Measurements from ENCODE around the gene FAM13A.

FAM13A gene

GRCh38 chr4:89056953-89057398 lies at the start of gene FAM13A:
TSS of gene FAM13A (minus strand) at chr4:89057185. CDS start at chr4:89056964, 221 bp downstream.
- TF ChIP-seq, protein P1, sequence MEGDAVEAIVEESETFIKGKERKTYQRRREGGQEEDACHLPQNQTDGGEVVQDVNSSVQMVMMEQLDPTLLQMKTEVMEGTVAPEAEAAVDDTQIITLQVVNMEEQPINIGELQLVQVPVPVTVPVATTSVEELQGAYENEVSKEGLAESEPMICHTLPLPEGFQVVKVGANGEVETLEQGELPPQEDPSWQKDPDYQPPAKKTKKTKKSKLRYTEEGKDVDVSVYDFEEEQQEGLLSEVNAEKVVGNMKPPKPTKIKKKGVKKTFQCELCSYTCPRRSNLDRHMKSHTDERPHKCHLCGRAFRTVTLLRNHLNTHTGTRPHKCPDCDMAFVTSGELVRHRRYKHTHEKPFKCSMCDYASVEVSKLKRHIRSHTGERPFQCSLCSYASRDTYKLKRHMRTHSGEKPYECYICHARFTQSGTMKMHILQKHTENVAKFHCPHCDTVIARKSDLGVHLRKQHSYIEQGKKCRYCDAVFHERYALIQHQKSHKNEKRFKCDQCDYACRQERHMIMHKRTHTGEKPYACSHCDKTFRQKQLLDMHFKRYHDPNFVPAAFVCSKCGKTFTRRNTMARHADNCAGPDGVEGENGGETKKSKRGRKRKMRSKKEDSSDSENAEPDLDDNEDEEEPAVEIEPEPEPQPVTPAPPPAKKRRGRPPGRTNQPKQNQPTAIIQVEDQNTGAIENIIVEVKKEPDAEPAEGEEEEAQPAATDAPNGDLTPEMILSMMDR (conservative IDR thresholded peaks at IDR 0.05): no peak
- H3K27ac ChIP-seq: peak within 1 kb of the TSS; percentile 88

DNA sequence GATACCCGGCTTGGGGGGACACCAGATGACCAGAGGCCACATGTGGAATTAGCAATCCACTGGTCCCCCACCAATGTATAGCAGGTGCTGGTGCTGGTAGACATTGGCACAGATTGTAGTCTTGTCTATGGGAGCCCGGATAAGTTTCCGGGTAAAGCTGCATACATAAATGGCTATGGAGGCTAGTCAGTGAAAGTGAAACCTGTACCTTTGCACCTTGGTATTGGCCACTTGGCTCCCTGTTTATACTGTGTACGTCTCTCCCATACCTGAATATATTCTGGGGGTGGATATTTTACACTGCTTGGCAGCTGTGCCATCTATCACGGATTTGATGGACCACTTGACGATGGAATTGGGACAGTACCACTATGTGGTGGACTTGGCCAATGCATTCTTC lies 48.7 kb upstream of the FAM13A start:
- H3K27ac ChIP-seq: no peak overlapping the region
- TF ChIP-seq, protein P1 (conservative IDR thresholded peaks at IDR 0.05): no peak

- TF ChIP-seq, protein P1 (conservative IDR thresholded peaks at IDR 0.05): no peak
- H3K27ac ChIP-seq: no peak overlapping the region
These were observed 44.5 kb upstream of the FAM13A start for GRCh38 chr4:89101256-89102161.

- TF ChIP-seq, protein P1 (conservative IDR thresholded peaks at IDR 0.05): no peak
- no peak overlapping the region for H3K27ac ChIP-seq
These were observed 43.9 kb upstream of the FAM13A start for GRCh38 chr4:89100853-89101252.

GRCh38 chr4:89099471-89099870 lies 42.5 kb upstream of the FAM13A start:
- TF ChIP-seq, protein P1 (conservative IDR thresholded peaks at IDR 0.05): no peak
- no peak overlapping the region for H3K27ac ChIP-seq

DNA sequence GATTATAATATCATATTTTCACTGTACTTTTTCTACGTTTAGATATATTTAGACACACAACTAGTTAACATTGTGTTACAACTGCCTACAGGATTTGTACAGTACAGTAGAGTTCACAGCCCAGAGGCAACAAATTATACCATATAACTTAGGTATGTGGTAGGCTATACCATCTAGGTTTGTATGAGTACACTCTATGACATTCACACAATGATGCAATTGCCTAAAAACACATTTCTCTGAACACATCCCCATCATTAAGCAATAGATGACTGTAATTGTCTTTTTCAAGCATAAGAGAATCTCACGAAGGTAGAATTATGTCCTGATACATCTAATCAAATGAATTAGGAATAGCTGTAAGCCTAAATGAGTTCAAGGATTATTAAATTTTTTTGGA lies 42.0 kb upstream of the FAM13A start:
- no peak overlapping the region for H3K27ac ChIP-seq
- TF ChIP-seq, protein P1 (conservative IDR thresholded peaks at IDR 0.05): no peak

GRCh38 chr4:89078300-89078699 lies 21.3 kb upstream of the FAM13A start:
- TF ChIP-seq, protein P1 (conservative IDR thresholded peaks at IDR 0.05): no peak
- no peak overlapping the region for H3K27ac ChIP-seq
